Choroid plexus epithelial cell (primary cell): ENCODE results near the gene PDE2A.

ENCODE experiments used
- DNase-seq: peaks from one replicate; pipeline ENCODE4 v3.0.0-alpha.2; 2010; ENCODE audit warnings: low read depth
- H3K4me3 ChIP-seq: 2 replicates; pipeline ENCODE4 v1.5.1; 2011; ENCODE audit warnings: low read depth, mild to moderate bottlenecking, control low read depth, low read length, moderate library complexity
- TF ChIP-seq, protein P1 (sequence below): conservative IDR thresholded peaks from 2 replicates; pipeline ENCODE4 v1.5.1; 2011; ENCODE audit warnings: low read depth, mild to moderate bottlenecking, control low read depth, inconsistent platforms, low read length, moderate library complexity

PDE2A gene

DNA sequence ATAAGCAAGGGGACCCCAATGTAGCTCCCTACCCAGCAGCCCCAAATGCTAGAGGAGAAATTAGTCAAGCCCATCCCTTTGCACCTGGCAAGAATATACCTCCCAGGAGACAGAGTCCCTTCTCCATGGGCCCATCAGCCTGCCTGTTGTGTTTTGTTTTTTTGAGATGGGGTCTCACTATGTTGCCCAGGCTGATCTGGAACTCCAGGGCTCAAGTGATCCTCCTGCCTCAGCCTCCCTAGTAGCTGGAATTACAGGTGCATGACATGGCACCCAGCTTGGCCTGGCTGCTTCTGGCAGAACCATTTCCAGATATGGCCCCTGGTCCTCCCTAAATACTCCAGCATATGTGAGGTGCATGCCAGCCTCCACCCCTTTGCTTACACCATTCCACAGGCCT is 22.1 kb downstream of the PDE2A start:
- TF ChIP-seq, protein P1, sequence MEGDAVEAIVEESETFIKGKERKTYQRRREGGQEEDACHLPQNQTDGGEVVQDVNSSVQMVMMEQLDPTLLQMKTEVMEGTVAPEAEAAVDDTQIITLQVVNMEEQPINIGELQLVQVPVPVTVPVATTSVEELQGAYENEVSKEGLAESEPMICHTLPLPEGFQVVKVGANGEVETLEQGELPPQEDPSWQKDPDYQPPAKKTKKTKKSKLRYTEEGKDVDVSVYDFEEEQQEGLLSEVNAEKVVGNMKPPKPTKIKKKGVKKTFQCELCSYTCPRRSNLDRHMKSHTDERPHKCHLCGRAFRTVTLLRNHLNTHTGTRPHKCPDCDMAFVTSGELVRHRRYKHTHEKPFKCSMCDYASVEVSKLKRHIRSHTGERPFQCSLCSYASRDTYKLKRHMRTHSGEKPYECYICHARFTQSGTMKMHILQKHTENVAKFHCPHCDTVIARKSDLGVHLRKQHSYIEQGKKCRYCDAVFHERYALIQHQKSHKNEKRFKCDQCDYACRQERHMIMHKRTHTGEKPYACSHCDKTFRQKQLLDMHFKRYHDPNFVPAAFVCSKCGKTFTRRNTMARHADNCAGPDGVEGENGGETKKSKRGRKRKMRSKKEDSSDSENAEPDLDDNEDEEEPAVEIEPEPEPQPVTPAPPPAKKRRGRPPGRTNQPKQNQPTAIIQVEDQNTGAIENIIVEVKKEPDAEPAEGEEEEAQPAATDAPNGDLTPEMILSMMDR = no peak
- no peak for DNase-seq
- H3K4me3 ChIP-seq = no peak overlapping the region

DNA sequence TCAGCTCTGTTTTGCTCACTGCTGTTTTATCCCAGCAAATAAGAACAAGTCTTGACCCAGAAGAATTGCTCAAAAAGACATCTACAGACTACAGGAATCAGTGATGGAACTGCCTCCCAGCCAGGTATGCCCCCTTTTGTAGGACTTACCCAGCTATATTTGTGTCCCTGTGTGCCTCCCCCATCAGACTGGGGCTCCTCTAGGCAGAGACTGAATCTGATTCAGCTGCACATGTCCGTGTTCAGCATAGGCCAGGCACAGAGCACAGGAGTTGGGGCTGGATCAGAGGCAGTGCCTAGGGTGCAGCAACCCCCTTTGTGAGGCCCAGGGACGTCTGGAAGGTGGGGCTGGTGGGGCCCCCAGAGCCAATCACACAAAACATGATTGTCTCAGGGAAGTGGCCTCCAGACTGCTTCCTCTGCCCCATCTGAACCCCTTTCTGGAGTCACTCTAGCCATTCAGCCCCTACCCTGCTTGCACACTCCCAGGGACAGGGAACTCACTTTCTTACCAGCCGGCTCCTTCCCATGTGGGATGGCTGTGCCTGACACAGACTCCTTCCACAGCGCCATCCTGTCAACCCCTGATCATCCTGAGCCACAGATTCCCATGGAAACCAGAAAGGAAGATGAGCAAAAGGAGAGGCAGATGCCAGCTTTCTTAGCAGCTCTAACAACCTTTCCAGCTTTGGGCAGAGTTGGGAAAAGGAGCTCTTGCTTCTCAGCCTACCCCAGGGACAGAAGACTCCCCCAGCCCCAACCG is 24.8 kb downstream of the PDE2A start:
- H3K4me3 ChIP-seq = no peak overlapping the region
- no peak for DNase-seq
- TF ChIP-seq, protein P1 = no peak

DNA sequence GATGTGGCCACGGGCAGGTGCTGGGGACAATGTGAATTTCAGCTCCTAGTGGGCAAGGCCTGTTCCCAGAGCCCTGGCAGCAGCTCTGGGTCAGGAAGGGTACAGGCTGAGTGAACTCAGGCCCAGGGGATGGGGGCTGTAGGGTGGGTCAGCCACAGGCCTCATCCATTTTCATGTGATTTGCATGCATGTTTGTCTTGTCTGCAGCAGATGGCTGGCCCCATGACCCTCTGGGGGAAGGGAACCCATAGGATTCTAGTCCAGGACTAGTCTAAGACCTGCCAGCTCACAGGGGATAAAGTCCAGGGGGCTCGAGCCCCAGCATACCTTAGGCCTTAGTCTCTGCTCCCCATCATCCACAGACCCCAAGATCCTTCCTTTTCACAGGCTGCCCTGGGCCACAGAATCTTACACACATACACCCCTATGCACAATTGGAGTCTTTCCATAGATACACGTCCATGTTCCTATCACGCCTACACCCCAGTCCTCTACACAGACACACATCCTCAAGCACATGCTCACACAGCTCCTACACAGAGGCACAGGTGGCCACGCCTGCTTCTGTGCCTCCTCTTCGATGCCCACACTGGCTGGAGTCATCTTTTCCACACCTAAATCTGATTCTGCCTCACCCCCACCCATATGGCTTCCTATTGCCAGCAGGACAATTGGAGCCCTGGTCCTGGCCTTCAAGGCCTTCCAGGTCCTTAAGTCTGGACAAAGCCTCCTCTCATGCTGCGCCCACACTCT is 25.7 kb downstream of the PDE2A start:
- TF ChIP-seq, protein P1 = no peak
- H3K4me3 ChIP-seq = no peak overlapping the region
- DNase-seq = no peak

DNA sequence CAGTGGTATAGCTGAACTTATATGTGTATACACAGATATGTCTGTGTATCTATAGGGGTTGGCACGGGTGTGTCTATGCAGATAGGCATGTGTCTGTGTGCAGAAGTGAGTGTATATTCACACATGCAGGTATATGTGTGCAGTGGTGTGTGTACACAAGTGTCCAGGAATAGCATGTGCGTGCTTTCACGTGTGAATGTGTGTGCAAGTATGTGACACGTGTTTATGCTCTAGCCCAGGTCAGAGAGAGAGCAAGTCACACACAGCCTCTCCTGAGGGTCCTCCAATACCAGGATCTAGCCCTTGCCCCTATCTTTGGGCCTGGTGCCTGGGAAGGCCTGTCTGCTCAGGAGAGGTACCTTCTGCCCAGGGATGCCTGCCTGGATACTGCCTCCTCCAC is 26.3 kb downstream of the PDE2A start:
- TF ChIP-seq, protein P1 = no peak
- no peak overlapping the region for H3K4me3 ChIP-seq
- no peak for DNase-seq

DNA sequence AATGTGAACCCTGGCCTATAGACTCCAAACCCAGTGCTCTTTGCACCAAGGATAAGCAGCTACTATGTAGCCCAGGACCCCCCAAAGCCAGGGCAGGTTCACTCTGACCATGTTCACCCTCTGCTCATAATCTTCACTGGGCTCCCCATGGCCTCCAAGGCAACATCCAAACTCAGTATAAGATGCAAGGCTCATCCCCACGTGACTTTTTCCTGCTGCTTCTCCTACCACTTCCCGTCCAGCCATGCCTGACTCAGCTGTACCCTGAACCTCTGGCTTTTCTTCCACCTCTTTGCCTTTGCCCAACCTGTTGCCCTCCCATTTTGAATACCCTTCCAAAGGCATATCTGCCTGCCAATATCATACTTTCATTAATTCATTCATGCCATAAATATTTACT is 27.8 kb downstream of the PDE2A start:
- TF ChIP-seq, protein P1 = no peak
- no peak for DNase-seq
- no peak overlapping the region for H3K4me3 ChIP-seq

DNA sequence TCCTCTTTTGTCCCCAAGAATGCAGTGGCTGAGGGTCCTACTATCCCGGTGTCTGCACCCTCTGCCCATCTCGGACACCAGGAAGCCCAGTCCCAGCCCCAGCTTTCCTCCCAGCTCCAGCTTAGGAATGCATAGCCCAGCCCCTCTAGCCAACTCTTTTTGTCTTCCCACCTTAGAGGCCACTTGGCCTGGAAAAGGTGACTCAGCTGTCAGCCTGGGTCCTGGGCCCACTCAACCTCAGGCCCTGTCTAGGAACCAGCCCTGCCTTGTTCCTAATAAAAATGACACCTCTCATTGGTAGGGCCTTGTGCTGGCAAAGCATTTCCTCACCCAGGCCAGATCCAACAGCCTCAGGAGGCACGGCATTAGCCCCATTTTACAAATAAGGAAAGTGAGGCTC is 28.2 kb downstream of the PDE2A start:
- H3K4me3 ChIP-seq = no peak overlapping the region
- TF ChIP-seq, protein P1 = no peak

More for the DNA sequence above, 28.2 kb downstream of the PDE2A start:
- no peak for DNase-seq
